Pulmonary artery endothelial cell (primary cell): Measurements from ENCODE around the gene HBE1. TPM values are rescaled to one million over a fixed set of nuclear protein-coding genes. Genes with fewer than 3 reads are reported as not detected.
"Not testable (repeated sequence)": the region's sequence is repeated elsewhere in the genome, so short reads cannot be mapped to it uniquely, and the experiment has no call there.

Source experiments
- DNase-seq: peaks from one replicate; pipeline ENCODE4 v3.0.0-alpha.2; 2011; ENCODE audit warnings: low read depth, low spot score
- total RNA-seq: library from RNA; depleted of rRNA; stranded (reverse); fragments of >200 nt; gene quantifications from 2 replicates; pipeline ENCODE4 v1.2.3, GENCODE V29; 2014

Gene HBE1
- total RNA-seq, 1 donor from 2014 or later = not detected

DNA sequence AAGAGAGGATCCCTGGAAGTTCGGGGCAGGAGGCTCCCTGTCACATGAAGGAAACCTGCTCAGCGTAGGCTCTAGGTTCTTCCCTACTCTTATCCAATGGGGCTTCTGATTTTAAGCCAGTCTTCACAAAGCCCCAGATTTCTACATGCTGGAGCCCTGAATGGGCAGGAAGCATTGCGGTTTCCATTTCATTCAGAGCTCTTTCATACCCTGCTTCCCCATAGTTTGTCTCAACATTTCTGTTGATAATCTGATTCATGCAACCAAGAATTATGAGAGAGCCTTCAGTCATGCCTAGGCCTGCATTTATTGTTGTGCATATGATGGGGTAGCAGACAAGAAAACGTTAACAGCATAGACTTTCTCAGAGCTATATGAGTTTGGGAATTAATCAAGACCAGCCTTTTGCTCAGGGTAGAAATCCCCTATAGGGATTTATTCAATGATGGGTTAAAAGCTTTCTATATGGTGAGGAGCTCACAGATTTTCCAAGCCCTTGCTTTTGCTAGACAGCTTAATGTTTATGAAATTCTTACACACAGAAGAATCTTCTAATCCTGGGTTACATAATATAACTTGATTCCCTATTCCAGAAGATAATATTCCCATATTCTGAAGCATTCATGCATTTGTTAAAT is 16.1 kb upstream of the HBE1 start:
- DNase-seq = no peak

DNA sequence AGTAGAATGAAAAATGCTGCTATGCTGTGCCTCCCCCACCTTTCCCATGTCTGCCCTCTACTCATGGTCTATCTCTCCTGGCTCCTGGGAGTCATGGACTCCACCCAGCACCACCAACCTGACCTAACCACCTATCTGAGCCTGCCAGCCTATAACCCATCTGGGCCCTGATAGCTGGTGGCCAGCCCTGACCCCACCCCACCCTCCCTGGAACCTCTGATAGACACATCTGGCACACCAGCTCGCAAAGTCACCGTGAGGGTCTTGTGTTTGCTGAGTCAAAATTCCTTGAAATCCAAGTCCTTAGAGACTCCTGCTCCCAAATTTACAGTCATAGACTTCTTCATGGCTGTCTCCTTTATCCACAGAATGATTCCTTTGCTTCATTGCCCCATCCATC is 14.9 kb upstream of the HBE1 start:
- DNase-seq = no peak

GRCh38 chr11:5283882-5284281 is 14.1 kb upstream of the HBE1 start:
- DNase-seq = no peak

DNA sequence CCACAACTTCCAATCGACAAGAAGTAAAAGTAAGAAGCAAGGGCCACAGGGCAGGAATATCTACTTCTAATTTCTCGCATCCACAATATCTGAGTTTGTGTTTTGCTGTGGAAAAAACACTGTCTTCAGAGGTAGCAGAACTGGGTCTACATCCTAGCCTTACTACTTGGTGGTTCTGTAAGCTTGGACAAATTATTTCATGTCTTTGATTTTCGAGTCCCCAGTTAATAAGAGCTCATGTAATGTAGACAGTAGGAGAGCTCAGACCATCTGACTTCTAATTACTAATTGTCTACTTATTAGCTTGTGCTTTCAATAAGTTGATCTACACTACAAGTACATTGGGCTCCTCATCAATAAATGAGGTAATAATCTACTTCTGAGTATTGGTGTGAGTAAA is 13.3 kb upstream of the HBE1 start:
- no peak for DNase-seq

- DNase-seq = no peak
Observed at GRCh38 chr11:5282628-5283027, 12.9 kb upstream of the HBE1 start.

DNA sequence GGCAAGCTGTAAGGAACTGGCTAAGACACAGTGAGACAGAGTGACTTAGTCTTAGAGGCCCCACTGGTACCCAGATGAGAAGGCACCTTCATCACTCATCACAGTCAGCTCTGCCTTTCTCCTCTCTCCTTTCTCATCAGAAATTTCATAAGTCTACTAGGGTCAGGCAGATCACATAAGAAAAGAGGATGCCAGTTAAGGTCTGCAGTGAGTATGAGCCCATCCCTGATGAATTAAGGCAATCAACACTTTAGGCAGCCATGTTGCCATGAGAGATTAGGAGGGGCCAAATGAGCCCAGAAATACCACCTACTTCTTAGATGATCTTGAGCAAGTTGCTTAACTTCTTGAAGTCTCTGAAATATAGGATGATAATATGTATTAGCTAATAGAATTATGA is 11.9 kb upstream of the HBE1 start:
- DNase-seq = no peak

DNA sequence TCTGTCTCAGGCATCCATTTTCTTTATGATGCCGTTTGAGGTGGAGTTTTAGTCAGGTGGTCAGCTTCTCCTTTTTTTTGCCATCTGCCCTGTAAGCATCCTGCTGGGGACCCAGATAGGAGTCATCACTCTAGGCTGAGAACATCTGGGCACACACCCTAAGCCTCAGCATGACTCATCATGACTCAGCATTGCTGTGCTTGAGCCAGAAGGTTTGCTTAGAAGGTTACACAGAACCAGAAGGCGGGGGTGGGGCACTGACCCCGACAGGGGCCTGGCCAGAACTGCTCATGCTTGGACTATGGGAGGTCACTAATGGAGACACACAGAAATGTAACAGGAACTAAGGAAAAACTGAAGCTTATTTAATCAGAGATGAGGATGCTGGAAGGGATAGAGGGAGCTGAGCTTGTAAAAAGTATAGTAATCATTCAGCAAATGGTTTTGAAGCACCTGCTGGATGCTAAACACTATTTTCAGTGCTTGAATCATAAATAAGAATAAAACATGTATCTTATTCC is 10.9 kb upstream of the HBE1 start:
- DNase-seq = peak; percentile 82

DNA sequence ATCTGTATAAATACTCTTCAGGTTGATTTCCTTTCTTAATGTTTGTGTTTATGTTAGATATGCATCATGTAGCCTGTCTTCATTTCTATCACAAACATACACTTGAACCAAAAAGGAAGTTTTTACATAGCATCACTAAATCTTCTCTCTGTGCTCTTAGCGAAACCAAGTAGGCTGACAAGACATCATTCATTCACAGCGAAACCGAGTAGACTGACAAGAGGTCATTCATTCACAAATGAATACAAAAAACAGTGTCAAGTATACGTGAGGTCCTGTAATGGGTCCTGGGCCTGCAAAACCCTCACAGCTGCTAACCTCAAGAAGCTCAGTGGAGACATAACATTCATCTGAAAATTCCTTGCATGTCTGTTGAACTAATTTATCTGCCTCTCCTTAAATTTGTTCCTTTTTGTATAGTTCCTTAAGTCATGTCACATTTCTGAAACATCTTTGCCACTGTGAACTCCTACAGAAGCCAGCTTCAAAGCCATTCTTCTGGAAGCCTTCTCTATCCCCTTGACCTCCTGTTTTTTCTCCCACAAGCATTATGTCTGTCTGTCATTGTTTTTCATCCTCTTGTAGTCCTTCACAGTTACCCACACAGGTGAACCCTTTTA is 9.8 kb upstream of the HBE1 start:
- no peak for DNase-seq

- no peak for DNase-seq
Observed at GRCh38 chr11:5277807-5278382, 8.2 kb upstream of the HBE1 start.

- no peak for DNase-seq
Observed at GRCh38 chr11:5276697-5277096, 7.0 kb upstream of the HBE1 start.

DNA sequence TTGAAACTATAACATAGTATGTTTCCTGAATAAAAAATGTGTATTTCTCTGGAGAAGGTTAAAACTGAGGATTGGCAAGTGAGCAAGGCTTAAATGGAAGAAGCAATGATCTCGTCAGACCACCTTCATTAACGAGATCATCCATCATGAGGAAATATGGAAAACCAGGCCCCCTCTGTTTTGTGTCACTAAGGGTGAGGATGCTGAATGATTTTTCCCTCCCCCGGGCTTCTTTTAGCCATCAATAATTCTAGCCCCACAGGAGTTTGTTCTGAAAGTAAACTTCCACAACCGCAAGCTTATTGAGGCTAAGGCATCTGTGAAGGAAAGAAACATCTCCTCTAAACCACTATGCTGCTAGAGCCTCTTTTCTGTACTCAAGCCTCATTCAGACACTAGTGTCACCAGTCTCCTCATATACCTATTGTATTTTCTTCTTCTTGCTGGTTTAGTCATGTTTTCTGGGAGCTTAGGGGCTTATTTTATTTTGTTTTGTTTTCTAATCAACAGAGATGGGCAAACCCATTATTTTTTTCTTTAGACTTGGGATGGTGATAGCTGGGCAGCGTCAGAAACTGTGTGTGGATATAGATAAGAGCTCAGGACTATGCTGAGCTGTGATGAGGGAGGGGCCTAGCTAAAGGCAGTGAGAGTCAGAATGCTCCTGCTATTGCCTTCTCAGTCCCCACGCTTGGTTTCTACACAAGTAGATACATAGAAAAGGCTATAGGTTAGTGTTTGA is 5.8 kb upstream of the HBE1 start:
- no peak for DNase-seq

GRCh38 chr11:5274395-5274794 is 4.7 kb upstream of the HBE1 start:
- DNase-seq = no peak

GRCh38 chr11:5272395-5273017 is 2.8 kb upstream of the HBE1 start:
- no peak for DNase-seq

- no peak for DNase-seq
Observed at GRCh38 chr11:5267033-5267563, 2.6 kb downstream of the HBE1 start.

DNA sequence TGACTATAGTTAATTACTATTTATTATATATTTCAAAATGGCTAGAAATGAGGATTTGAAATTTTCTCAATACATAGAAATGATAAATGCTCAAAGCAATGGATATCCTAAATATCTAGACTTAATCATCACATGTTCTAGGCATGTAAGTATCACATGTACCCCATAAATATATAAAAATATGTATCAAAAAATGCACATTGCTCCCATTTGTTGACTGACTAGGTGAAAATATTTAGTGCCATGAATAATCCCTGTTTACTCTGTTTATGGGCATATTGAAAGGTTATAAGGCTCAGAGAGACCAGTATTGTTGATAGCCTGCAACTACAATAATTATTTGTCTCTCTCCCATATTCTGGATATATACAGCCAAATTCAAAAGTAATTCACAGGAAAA is 3.1 kb downstream of the HBE1 start:
- no peak for DNase-seq

GRCh38 chr11:5265832-5266231 is 3.9 kb downstream of the HBE1 start:
- no peak for DNase-seq

DNA sequence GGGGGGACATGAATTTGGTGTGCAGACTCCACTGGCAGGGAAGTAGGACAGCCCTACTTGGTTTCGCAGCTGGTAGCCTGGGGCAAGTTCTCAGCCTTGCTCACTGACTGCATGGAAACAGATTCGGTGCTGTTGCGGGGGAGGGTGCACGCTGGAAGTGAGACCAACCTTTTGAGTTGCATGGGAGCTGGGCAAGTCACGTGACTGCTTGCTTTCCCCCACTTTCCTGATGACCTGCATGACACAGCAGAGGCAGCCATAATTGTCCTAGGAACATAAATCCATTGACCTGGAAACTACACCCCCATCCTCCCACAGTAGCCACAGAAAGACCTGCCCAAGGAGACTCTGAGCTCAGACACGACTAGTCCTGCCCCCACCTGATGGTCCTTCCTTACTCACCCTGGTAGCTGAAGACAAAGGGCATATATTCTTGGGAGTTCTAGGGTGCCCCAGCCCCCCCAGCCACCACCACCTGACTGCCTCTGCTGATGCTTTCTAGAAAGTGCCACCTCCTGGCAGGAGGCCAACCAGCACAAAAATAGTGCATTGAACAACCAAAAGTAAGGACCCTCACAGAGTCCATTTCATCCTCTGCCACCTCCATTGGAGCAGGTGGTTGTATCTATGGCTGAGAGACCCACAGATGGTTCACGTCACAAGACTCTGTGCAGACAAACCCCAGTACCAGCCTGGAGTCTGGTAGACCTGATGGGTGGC is 11.0 kb downstream of the HBE1 start:
- no peak for DNase-seq

DNA sequence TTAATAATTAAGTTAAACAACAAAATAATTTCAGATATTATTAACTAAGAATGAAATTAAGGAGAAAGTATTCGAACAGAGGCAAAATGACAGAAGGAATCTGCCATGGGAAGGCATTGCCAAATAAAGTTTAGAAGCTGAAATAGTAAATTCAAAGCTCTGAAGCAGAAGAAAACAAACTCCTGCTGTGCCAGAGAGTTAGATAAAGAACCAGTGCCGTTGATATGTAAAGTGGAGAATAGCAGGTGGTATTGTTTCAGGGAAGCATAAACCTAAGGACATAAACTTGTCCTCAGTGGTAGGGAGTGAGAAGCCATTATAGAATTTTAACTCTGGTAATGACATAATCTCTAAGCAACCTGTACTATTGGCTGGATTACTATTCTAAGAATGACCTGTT is 12.4 kb downstream of the HBE1 start:
- no peak for DNase-seq

DNA sequence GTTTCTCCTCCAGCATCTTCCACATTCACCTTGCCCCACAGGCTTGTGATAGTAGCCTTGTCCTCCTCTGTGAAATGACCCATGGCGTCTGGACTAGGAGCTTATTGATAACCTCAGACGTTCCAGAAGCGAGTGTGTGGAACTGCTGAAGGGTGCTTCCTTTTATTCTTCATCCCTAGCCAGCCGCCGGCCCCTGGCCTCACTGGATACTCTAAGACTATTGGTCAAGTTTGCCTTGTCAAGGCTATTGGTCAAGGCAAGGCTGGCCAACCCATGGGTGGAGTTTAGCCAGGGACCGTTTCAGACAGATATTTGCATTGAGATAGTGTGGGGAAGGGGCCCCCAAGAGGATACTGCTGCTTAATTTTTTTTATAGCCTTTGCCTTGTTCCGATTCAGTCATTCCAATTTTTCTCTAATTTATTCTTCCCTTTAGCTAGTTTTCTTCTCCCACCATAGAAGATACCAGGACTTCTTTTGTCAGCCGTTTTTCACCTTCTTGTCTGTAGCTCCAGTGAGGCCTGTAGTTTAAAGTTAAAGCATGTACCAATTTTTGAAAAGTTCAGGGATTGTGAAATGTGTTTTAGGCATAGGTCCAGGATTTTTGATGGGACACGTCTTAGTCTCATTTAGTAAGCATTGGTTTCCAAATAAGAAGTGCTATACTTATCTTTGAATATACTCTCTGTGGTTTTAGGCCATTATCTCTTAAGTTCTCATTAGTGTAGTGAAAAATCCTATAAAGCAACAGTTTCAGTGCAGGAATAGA is 14.9 kb downstream of the HBE1 start, which contains the start of gene HBG2:
HBG2 (minus strand) TSS at position 136 of the 768 bp plus-strand sequence; CDS start at position 83, 53 bp downstream.
- DNase-seq = not testable (repeated sequence)

DNA sequence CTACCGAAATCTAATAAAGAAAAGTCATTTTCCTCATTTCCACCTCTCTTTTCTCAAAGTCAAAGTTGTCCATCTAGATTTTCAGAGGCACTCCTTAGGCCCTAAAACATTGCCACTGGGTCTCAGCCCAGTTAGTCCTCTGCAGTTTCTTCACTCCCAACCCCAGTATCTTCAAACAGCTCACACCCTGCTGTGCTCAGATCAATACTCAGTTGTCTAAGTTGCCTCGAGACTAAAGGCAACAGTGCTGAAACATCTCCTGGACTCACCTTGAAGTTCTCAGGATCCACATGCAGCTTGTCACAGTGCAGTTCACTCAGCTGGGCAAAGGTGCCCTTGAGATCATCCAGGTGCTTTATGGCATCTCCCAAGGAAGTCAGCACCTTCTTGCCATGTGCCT is 15.7 kb downstream of the HBE1 start:
- DNase-seq = not testable (repeated sequence)
